HepG2 (cell line): ENCODE results near the gene DEGS1. TPM values are rescaled to one million over a fixed set of nuclear protein-coding genes. Genes with fewer than 3 reads are reported as not detected.

Experiments used
- CBFB ChIP-seq: sonication (generic); formaldehyde crosslinking; IDR thresholded peaks from 2 replicates; pipeline ENCODE4 v1.4.0; 2020; ENCODE audit warnings: missing genetic modification reagents
- CEBPG ChIP-seq: IDR thresholded peaks from 2 replicates; pipeline ENCODE4 v1.6.1; 2016
- CEBPZ ChIP-seq: IDR thresholded peaks from 2 replicates; pipeline ENCODE4 v1.6.1; 2012; ENCODE audit warnings: low read length, improper control_type of control experiment
- CERS6 ChIP-seq: sonication (generic); formaldehyde crosslinking; IDR thresholded peaks from 2 replicates; pipeline ENCODE4 v1.5.0; 2020; ENCODE audit warnings: missing genetic modification reagents
- ESRRA ChIP-seq: sonication (generic); formaldehyde crosslinking; IDR thresholded peaks from 2 replicates; pipeline ENCODE4 v1.5.1; 2020; ENCODE audit warnings: mild to moderate bottlenecking, low read depth, missing genetic modification reagents
- FLYWCH1 ChIP-seq: sonication (generic); formaldehyde crosslinking; IDR thresholded peaks from 2 replicates; pipeline ENCODE4 v1.8.1; 2023; ENCODE audit warnings: mild to moderate bottlenecking, missing genetic modification reagents
- FOSL1 ChIP-seq: sonication (generic); formaldehyde crosslinking; IDR thresholded peaks from 2 replicates; pipeline ENCODE4 v1.9.0; 2021; ENCODE audit warnings: missing genetic modification reagents, borderline replicate concordance
- GABPA ChIP-seq, 2 experiments: IDR thresholded peaks; 2 replicates each; pipeline ENCODE4 v1.6.1; 2011 to 2016; ENCODE audit warnings: low read depth in 2 of 2, low read length in 1 of 2, missing biosample characterization in 1 of 2, missing genetic modification characterization in 1 of 2
- HNRNPLL ChIP-seq: fragments of 200-400 bp; formaldehyde crosslinking; IDR thresholded peaks from 2 replicates; pipeline ENCODE4 v1.6.1; 2017; ENCODE audit warnings: mild to moderate bottlenecking, low read depth, low read length; ENCODE audit not compliant: poor library complexity, severe bottlenecking
- HOXA9 ChIP-seq: sonication (generic); formaldehyde crosslinking; IDR thresholded peaks from 2 replicates; pipeline ENCODE4 v1.8.1; 2022; ENCODE audit warnings: missing genetic modification reagents, mild to moderate bottlenecking, moderate library complexity, borderline replicate concordance
- MEIS2 ChIP-seq: sonication (generic); formaldehyde crosslinking; IDR thresholded peaks from 2 replicates; pipeline ENCODE4 v1.9.0; 2021; ENCODE audit warnings: mild to moderate bottlenecking, missing genetic modification reagents
- POGZ ChIP-seq: sonication (generic); formaldehyde crosslinking; IDR thresholded peaks from 2 replicates; pipeline ENCODE4 v1.4.0; 2020; ENCODE audit warnings: mild to moderate bottlenecking, missing genetic modification reagents
- REXO4 ChIP-seq: sonication (generic); formaldehyde crosslinking; IDR thresholded peaks from 2 replicates; pipeline ENCODE4 v1.8.0; 2022; ENCODE audit warnings: missing genetic modification reagents, mild to moderate bottlenecking, borderline replicate concordance
- SRSF1 ChIP-seq: fragments of 200-400 bp; formaldehyde crosslinking; optimal IDR thresholded peaks from 2 replicates; pipeline ENCODE3; 2017; ENCODE audit warnings: mild to moderate bottlenecking, low read depth, low read length, moderate library complexity
- TEAD3 ChIP-seq: optimal IDR thresholded peaks from 2 replicates; pipeline ENCODE3; 2016; ENCODE audit warnings: borderline replicate concordance
- THAP7 ChIP-seq: sonication (generic); formaldehyde crosslinking; IDR thresholded peaks from 2 replicates; pipeline ENCODE4 v1.8.1; 2023; ENCODE audit warnings: mild to moderate bottlenecking, missing genetic modification reagents
- U2AF1 ChIP-seq: fragments of 200-400 bp; formaldehyde crosslinking; optimal IDR thresholded peaks from 2 replicates; pipeline ENCODE3; 2017; ENCODE audit warnings: mild to moderate bottlenecking, low read depth, low read length
- WIZ ChIP-seq: sonication (generic); formaldehyde crosslinking; IDR thresholded peaks from 2 replicates; pipeline ENCODE4 v1.5.1; 2020; ENCODE audit warnings: mild to moderate bottlenecking, missing genetic modification reagents
- ZFP36L1 ChIP-seq: sonication (generic); formaldehyde crosslinking; IDR thresholded peaks from 2 replicates; pipeline ENCODE4 v1.8.0; 2022; ENCODE audit warnings: mild to moderate bottlenecking, missing genetic modification reagents, moderate library complexity
- ZNF331 ChIP-seq: sonication (generic); formaldehyde crosslinking; IDR thresholded peaks from 2 replicates; pipeline ENCODE4 v1.4.0; 2020; ENCODE audit warnings: missing genetic modification reagents
- ZNF383 ChIP-seq: sonication (generic); formaldehyde crosslinking; IDR thresholded peaks from 2 replicates; pipeline ENCODE4 v1.4.0; 2020; ENCODE audit warnings: missing genetic modification reagents, mild to moderate bottlenecking, borderline replicate concordance
- ZNF576 ChIP-seq: sonication (generic); formaldehyde crosslinking; IDR thresholded peaks from 2 replicates; pipeline ENCODE4 v1.4.0; 2020; ENCODE audit warnings: mild to moderate bottlenecking, missing genetic modification reagents
- ZNF589 ChIP-seq: sonication (generic); formaldehyde crosslinking; conservative IDR thresholded peaks from 2 replicates; pipeline ENCODE4 v1.8.0; 2022; ENCODE audit warnings: mild to moderate bottlenecking, moderate library complexity, missing genetic modification reagents
- ZNF605 ChIP-seq: sonication (generic); formaldehyde crosslinking; IDR thresholded peaks from 2 replicates; pipeline ENCODE4 v1.8.0; 2022; ENCODE audit warnings: mild to moderate bottlenecking, missing genetic modification reagents
- ZNF83 ChIP-seq: sonication (generic); formaldehyde crosslinking; IDR thresholded peaks from 2 replicates; pipeline ENCODE4 v1.4.0; 2020; ENCODE audit warnings: missing genetic modification reagents, mild to moderate bottlenecking, borderline replicate concordance
- ZNF879 ChIP-seq: sonication (generic); formaldehyde crosslinking; IDR thresholded peaks from 2 replicates; pipeline ENCODE4 v1.8.1; 2023; ENCODE audit warnings: missing genetic modification reagents
- polyA plus RNA-seq, 8 experiments: library from polyadenylated mRNA; depleted of rRNA in 3 of 8; stranded (reverse) in 7 of 8; unstranded in 1 of 8; fragments of >200 nt; fragmentation: Illumina TruSeq in 4 of 8; extraction: Trizol in 4 of 8; gene quantifications; 2 replicates each; pipeline versions ENCODE4 v1.2.1 to v1.2.3, GENCODE V29; 2011 to 2016; ENCODE audit warnings: low read depth in 4 of 8, missing spikeins in 1 of 8, mixed read lengths in 1 of 8; ENCODE audit not compliant: insufficient read depth in 1 of 8
- total RNA-seq, 5 experiments: library from RNA; depleted of rRNA; stranded (reverse); fragments of >200 nt; fragmentation: Illumina TruSeq; extraction: Trizol; gene quantifications; 2 replicates each; pipeline ENCODE4 v1.2.3, GENCODE V29; 2016; ENCODE audit warnings: low read depth in 1 of 5

Gene DEGS1
- total and polyA plus RNA-seq, 2 of the 13 experiments (the other 11 are each of a cell fraction or from before 2014, with no cell fraction given): 18.1 to 35.9 TPM

- TF ChIP-seq CEBPZ (no peak), POGZ (no peak), WIZ (no peak), HOXA9 (CRISPR knock-in tag) (no peak), ZNF331 (CRISPR knock-in tag) (no peak; the same call in 1 of the 2 replicates), FOSL1 (CRISPR knock-in tag) (no peak), U2AF1 (no peak), FLYWCH1 (no peak), ZNF605 (CRISPR knock-in tag) (no peak), REXO4 (CRISPR knock-in tag) (no peak), HNRNPLL (no peak), SRSF1 (no peak), THAP7 (0 out of 2 replicates have a peak, but pooled peaks have one; percentile 55), GABPA (IDR thresholded peaks at IDR 0.05; ENCODE audit: low read depth, low read length) (no peak), GABPA (CRISPR knock-in tag; IDR thresholded peaks at IDR 0.05; ENCODE audit: low read depth) (no peak), CBFB (no peak), ESRRA (no peak), ZNF576 (CRISPR knock-in tag) (no peak), CERS6 (CRISPR knock-in tag) (no peak), TEAD3 (CRISPR knock-in tag) (no peak), ZNF879 (CRISPR knock-in tag) (no peak), ZNF83 (CRISPR knock-in tag) (no peak), MEIS2 (CRISPR knock-in tag) (no peak), ZFP36L1 (no peak), ZNF589 (no peak), CEBPG (CRISPR knock-in tag) (no peak), ZNF383 (no peak)
Observed at GRCh38 chr1:224183591-224184312, 712 bp downstream of the DEGS1 start (continued).
